B cell (primary cell): ENCODE data around the gene MAB21L4. TPM values are rescaled to one million over a fixed set of nuclear protein-coding genes. Genes with fewer than 3 reads are reported as not detected.

Experiments used
- ATAC-seq: fragments of 200-7000 bp; cut with Tn5 transposase; one replicate; pipeline ENCODE4 v1.10.0; 2021; ENCODE audit warnings: low read depth, mild to moderate bottlenecking, moderate number of reproducible peaks, moderate library complexity
- CTCF ChIA-PET: fragments of 350-600 bp; sonication (Branson Sonifier 250); formaldehyde crosslinking; loops from one replicate; lab custom pipeline; 2021; ENCODE audit warnings: antibody characterized with exemption, inconsistent platforms; lab: Charles Lee
- POLR2A ChIA-PET: fragments of 350-600 bp; sonication (Branson Sonifier 250); formaldehyde crosslinking; loops from one replicate; lab custom pipeline; 2021; ENCODE audit warnings: antibody characterized with exemption; lab: Charles Lee
- DNase-seq: peaks from one replicate; pipeline ENCODE4 v3.0.0; 2013
- H2AFZ ChIP-seq: 2 replicates; pipeline ENCODE4 v1.6.1; 2012; ENCODE audit warnings: mild to moderate bottlenecking, low read depth, low read length; ENCODE audit not compliant: insufficient read depth, poor library complexity, severe bottlenecking
- H3K27ac ChIP-seq, 2 donors: 1 replicate in 1 of 2; 2 replicates in 1 of 2; pipeline ENCODE4 v1.5.1; 2012 to 2013; ENCODE audit warnings: low read length in 2 of 2, mild to moderate bottlenecking in 2 of 2, moderate library complexity in 1 of 2
- H3K27me3 ChIP-seq, 4 experiments: fragments of 200-600 bp in 1 of 4; sonication (generic) in 1 of 4; replicated peaks in 1 of 4; 1 replicate in 2 of 4; 2 replicates in 2 of 4; pipeline versions ENCODE4 v1.6.1 to v1.7.0; 2013 to 2016; ENCODE audit warnings: low read length in 3 of 4, mild to moderate bottlenecking in 2 of 4, mixed read lengths in 1 of 4, moderate library complexity in 1 of 4; ENCODE audit not compliant: insufficient read depth in 4 of 4, control insufficient read depth in 3 of 4; ENCODE audit errors: control extremely low read depth in 1 of 4
- H3K36me3 ChIP-seq, 2 experiments: replicated peaks in 1 of 2; 1 replicate in 1 of 2; 2 replicates in 1 of 2; pipeline versions ENCODE4 v1.6.1 to v1.7.1; 2013; ENCODE audit warnings: low read length in 1 of 2; ENCODE audit not compliant: insufficient read depth in 2 of 2, control insufficient read depth in 1 of 2; ENCODE audit errors: control extremely low read depth in 1 of 2, extremely low read depth in 1 of 2
- H3K4me1 ChIP-seq, 2 donors: fragments of 200-600 bp in 1 of 2; sonication (generic) in 1 of 2; 1 replicate in 1 of 2; 2 replicates in 1 of 2; pipeline versions ENCODE4 v1.5.1 to v1.6.1; 2013 to 2017; ENCODE audit warnings: low read length in 2 of 2; ENCODE audit not compliant: control insufficient read depth in 2 of 2, insufficient read depth in 2 of 2
- H3K4me2 ChIP-seq: replicated peaks from 2 replicates; pipeline ENCODE3; 2012; ENCODE audit warnings: mild to moderate bottlenecking, low read depth, low read length; ENCODE audit not compliant: poor library complexity, severe bottlenecking
- H3K4me3 ChIP-seq, 5 experiments: fragments of 200-600 bp in 1 of 5; sonication (generic) in 1 of 5; 1 replicate in 3 of 5; 2 replicates in 2 of 5; pipeline versions ENCODE4 v1.5.1 to v1.7.0; 2011 to 2016; ENCODE audit warnings: low read length in 4 of 5, mild to moderate bottlenecking in 4 of 5, low read depth in 2 of 5, control low read depth in 1 of 5, moderate library complexity in 1 of 5; ENCODE audit not compliant: insufficient read depth in 1 of 5; ENCODE audit errors: control extremely low read depth in 1 of 5, extremely low read depth in 1 of 5
- H3K79me2 ChIP-seq: fragments of 200-600 bp; sonication (generic); one replicate; pipeline ENCODE4 v1.6.0; 2016; ENCODE audit warnings: low read length; ENCODE audit not compliant: control insufficient read depth, insufficient read depth
- H3K9ac ChIP-seq: fragments of 200-600 bp; sonication (generic); 2 replicates; pipeline ENCODE4 v1.6.1; 2017; ENCODE audit warnings: mild to moderate bottlenecking, low read length, moderate library complexity
- H3K9me3 ChIP-seq, 3 donors: one replicate each; pipeline versions ENCODE4 v1.6.1 to v1.7.1; 2013; ENCODE audit warnings: low read length in 2 of 3; ENCODE audit not compliant: control insufficient read depth in 2 of 3, insufficient read depth in 1 of 3; ENCODE audit errors: control extremely low read depth in 1 of 3
- H4K20me1 ChIP-seq: 2 replicates; pipeline ENCODE4 v1.6.0; 2012; ENCODE audit warnings: mild to moderate bottlenecking, low read length; ENCODE audit not compliant: insufficient read depth, control insufficient read depth, poor library complexity, severe bottlenecking
- H3K27ac Mint-ChIP-seq: one replicate; pipeline ENCODE4 v1.8.0; 2021; ENCODE audit warnings: mixed read lengths
- H3K27me3 Mint-ChIP-seq: one replicate; pipeline ENCODE4 v1.8.0; 2021; ENCODE audit warnings: mixed read lengths
- H3K4me1 Mint-ChIP-seq: one replicate; pipeline ENCODE4 v1.8.0; 2021; ENCODE audit warnings: mixed read lengths
- H3K4me3 Mint-ChIP-seq: one replicate; pipeline ENCODE4 v1.8.0; 2021; ENCODE audit warnings: mixed read lengths
- H3K9me3 Mint-ChIP-seq: one replicate; pipeline ENCODE4 v1.8.0; 2022; ENCODE audit warnings: mixed read lengths; ENCODE audit not compliant: insufficient read depth
- EZH2 ChIP-seq: IDR thresholded peaks from 2 replicates; pipeline ENCODE4 v1.6.1; 2012; ENCODE audit warnings: borderline replicate concordance, low read depth, mild to moderate bottlenecking, moderate library complexity, low read length; ENCODE audit not compliant: insufficient read depth, poor library complexity, severe bottlenecking
- WGBS: methylation state at CpG from one replicate; pipeline ENCODE4 v1.1.5; 2013; ENCODE audit warnings: missing lambda C conversion rate; ENCODE audit not compliant: insufficient coverage; 5-methylcytosine and 5-hydroxymethylcytosine counted together
- intact Hi-C: fragments of 100-400 bp; cut with micrococcal nuclease; formaldehyde crosslinking; loops from one replicate; pipeline ENCODE4 v1.10.0; 2022
- polyA plus RNA-seq: library from polyadenylated mRNA; depleted of rRNA; stranded (reverse); fragments of >200 nt; gene quantifications from 2 replicates; pipeline ENCODE4 v1.2.3, GENCODE V29; 2012
- total RNA-seq, 2 donors: library from RNA; stranded (reverse); fragments of 120-200 nt in 1 of 2; gene quantifications; 1 replicate in 1 of 2; 2 replicates in 1 of 2; pipeline versions ENCODE4 v1.2.3 to v1.2.4, GENCODE V29; 2013 to 2022
- TF ChIP-seq, protein P1 (sequence below): fragments of 200-600 bp; IDR thresholded peaks from one replicate; pipeline ENCODE4 v1.8.0; 2022; ENCODE audit warnings: antibody characterized with exemption, mild to moderate bottlenecking

Gene MAB21L4
- total and polyA plus RNA-seq, 2 donors (not counting 1 experiment from before 2014, with no cell fraction given): not detected

DNA sequence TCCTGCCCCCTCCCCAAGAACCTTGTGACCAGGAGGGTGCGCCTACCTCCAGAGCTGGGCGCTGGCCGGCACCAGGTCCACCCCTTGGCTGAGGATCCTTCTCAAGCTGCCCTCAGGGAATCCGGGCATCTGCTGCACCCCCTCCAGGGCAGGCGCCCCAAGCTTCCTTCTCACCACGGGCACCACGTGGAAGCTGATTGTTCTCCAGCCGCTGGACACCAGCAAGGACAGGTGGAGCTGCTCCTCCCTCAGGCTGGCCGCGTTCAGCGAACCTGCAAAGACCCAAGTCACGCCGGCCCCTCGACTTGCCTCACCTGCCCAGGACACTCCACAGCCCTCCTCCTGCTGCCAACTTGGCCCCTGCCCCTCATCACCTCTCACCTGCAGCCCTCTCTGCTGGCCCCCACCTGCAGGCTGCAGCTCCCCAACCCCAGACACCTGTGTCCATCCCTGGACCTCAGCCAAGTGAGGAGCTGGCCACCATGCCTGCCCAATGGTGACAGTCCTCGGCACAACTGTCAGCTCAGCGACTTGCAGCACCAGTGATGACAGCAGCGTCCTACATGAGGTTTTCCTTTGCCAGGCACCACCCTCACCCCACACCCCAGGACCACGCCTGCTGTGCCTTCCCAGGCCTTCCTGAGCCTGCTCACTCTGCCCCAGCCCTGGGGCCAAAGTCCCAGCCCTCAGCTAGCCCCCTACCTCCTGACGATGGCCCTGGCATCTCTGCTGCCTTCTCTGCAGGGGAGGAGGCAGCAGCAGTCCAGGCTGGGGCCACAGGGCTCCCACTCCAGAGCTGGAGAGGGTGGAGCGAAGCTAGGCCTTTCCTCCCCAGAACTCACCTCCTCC lies 4.2 kb downstream of the MAB21L4 start:
- ATAC-seq: no peak
- no peak overlapping the region for H3K4me2 ChIP-seq

DNA sequence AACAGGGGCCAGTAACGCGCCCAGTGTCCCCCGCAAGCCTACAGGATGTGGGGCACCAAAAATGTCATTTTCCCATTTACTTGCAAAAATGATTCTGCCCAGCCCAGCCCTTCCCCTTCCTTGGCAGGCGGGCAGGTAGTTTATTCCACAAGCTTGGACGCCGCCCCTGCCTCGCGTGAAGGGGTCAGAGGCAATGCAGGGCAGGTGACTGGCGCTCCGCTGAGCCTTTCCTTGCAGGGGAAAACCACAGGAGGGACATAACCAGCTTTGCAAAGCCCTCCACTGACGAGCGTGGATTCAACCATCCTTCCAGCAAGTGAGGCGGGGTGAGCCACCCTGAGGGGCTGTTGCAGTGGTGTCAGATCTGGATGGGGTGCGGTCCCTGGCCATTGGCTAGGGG lies 5.3 kb downstream of the MAB21L4 start:
- ATAC-seq (no peak), DNase-seq (no peak)
- Mint-ChIP-seq H3K9me3 (no peaks in the 10 kb centered on the region), H3K27me3 (no peaks in the 10 kb centered on the region), H3K4me1 (peaks cover 2% of the 10 kb centered on the region), H3K27ac (no peak overlapping the region), H3K4me3 (no peak overlapping the region)
- Histone ChIP-seq H3K27me3 (no peaks in the 10 kb centered on the region), H2AFZ (no peak overlapping the region), H3K9ac (no peak overlapping the region), H3K4me2 (no peak overlapping the region), H4K20me1 (no peaks in the 10 kb centered on the region), H3K79me2 (no peaks in the 10 kb centered on the region), H3K27ac (no peak overlapping the region), H3K4me1 (peaks cover 0 to 8% of the 10 kb centered on the region in 2 donors), H3K4me3 (no peak overlapping the region), H3K36me3 (no peaks in the 10 kb centered on the region), H3K9me3 (peaks cover 0 to under 1% (median 0%) of the 10 kb centered on the region in 3 donors)
- 85% methylated on average over 13 of the region's 14 CpGs for WGBS
- intact Hi-C loops: no loop called here
- TF ChIP-seq EZH2: no peak
- TF ChIP-seq, protein P1, sequence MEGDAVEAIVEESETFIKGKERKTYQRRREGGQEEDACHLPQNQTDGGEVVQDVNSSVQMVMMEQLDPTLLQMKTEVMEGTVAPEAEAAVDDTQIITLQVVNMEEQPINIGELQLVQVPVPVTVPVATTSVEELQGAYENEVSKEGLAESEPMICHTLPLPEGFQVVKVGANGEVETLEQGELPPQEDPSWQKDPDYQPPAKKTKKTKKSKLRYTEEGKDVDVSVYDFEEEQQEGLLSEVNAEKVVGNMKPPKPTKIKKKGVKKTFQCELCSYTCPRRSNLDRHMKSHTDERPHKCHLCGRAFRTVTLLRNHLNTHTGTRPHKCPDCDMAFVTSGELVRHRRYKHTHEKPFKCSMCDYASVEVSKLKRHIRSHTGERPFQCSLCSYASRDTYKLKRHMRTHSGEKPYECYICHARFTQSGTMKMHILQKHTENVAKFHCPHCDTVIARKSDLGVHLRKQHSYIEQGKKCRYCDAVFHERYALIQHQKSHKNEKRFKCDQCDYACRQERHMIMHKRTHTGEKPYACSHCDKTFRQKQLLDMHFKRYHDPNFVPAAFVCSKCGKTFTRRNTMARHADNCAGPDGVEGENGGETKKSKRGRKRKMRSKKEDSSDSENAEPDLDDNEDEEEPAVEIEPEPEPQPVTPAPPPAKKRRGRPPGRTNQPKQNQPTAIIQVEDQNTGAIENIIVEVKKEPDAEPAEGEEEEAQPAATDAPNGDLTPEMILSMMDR: no peak
- ChIA-PET POLR2A (no interaction called here), CTCF (no interaction called here)

More for the DNA sequence above, 4.2 kb downstream of the MAB21L4 start:
- Histone ChIP-seq H3K27ac (no peak overlapping the region), H4K20me1 (no peaks in the 10 kb centered on the region), H3K4me1 (peaks cover 0 to 8% of the 10 kb centered on the region in 2 donors), H2AFZ (no peak overlapping the region), H3K79me2 (no peaks in the 10 kb centered on the region), H3K27me3 (no peaks in the 10 kb centered on the region), H3K36me3 (no peaks in the 10 kb centered on the region), H3K9ac (no peak overlapping the region), H3K4me3 (no peak overlapping the region), H3K9me3 (no peaks in the 10 kb centered on the region)
- TF ChIP-seq EZH2: no peak
- 83% methylated on average over 16 of the region's 20 CpGs for WGBS
- H3K27me3 Mint-ChIP-seq: no peaks in the 10 kb centered on the region
- no peak overlapping the region for H3K4me3 Mint-ChIP-seq
- intact Hi-C loops: no loop called here
- no peaks in the 10 kb centered on the region for H3K9me3 Mint-ChIP-seq
- H3K4me1 Mint-ChIP-seq: no peaks in the 10 kb centered on the region
- DNase-seq: no peak
- no peak overlapping the region for H3K27ac Mint-ChIP-seq
- CTCF ChIA-PET: no interaction called here
- POLR2A ChIA-PET: no interaction called here
